ENCODE results near the gene SRGAP2B. TPM values are rescaled to one million over a fixed set of nuclear protein-coding genes. Genes with fewer than 3 reads are reported as not detected.
"Not testable (repeated sequence)": the region's sequence is repeated elsewhere in the genome, so short reads cannot be mapped to it uniquely, and the experiment has no call there.

The SRGAP2B gene
- total RNA-seq, 1 donor: 32.3 TPM

- not testable (repeated sequence) for DNase-seq (ENCODE audit: low read depth)
- H3K4me3 ChIP-seq (ENCODE audit: low read depth, low read length): peak overlapping the region; percentile 58
These were observed 395 bp downstream of the SRGAP2B start for GRCh38 chr1:145094655-145095211.

GRCh38 chr1:145093517-145094149 lies 1.5 kb downstream of the SRGAP2B start:
- DNase-seq (ENCODE audit: low read depth): not testable (repeated sequence)
- H3K4me3 ChIP-seq (ENCODE audit: low read depth, low read length): peak overlapping the region; percentile 56

GRCh38 chr1:145082483-145083255 lies 12.5 kb downstream of the SRGAP2B start:
- DNase-seq (ENCODE audit: low read depth); H3K4me3 ChIP-seq (ENCODE audit: low read depth, low read length): not testable (repeated sequence)

- not testable (repeated sequence) for DNase-seq (ENCODE audit: low read depth); H3K4me3 ChIP-seq (ENCODE audit: low read depth, low read length)
These were observed 14.9 kb downstream of the SRGAP2B start for GRCh38 chr1:145080193-145080592.

- not testable (repeated sequence) for H3K4me3 ChIP-seq (ENCODE audit: low read depth, low read length); DNase-seq (ENCODE audit: low read depth)
These were observed 15.4 kb downstream of the SRGAP2B start for GRCh38 chr1:145079737-145080136.

GRCh38 chr1:145078787-145079370 lies 16.2 kb downstream of the SRGAP2B start:
- H3K4me3 ChIP-seq (ENCODE audit: low read depth, low read length); DNase-seq (ENCODE audit: low read depth): not testable (repeated sequence)

- not testable (repeated sequence) for DNase-seq (ENCODE audit: low read depth); H3K4me3 ChIP-seq (ENCODE audit: low read depth, low read length)
These were observed 17.0 kb downstream of the SRGAP2B start for GRCh38 chr1:145077872-145078786.

- DNase-seq (ENCODE audit: low read depth): not testable (repeated sequence)
These were observed 18.3 kb downstream of the SRGAP2B start for GRCh38 chr1:145076877-145077276.

GRCh38 chr1:145074021-145074559 lies 21.0 kb downstream of the SRGAP2B start:
- H3K4me3 ChIP-seq (ENCODE audit: low read depth, low read length); DNase-seq (ENCODE audit: low read depth): not testable (repeated sequence)

More at GRCh38 chr1:145076877-145077276, 18.3 kb downstream of the SRGAP2B start:
- not testable (repeated sequence) for H3K4me3 ChIP-seq (ENCODE audit: low read depth, low read length)

GRCh38 chr1:145071569-145071968 lies 23.6 kb downstream of the SRGAP2B start:
- H3K4me3 ChIP-seq (ENCODE audit: low read depth, low read length); DNase-seq (ENCODE audit: low read depth): not testable (repeated sequence)

- not testable (repeated sequence) for H3K4me3 ChIP-seq (ENCODE audit: low read depth, low read length); DNase-seq (ENCODE audit: low read depth)
These were observed 28.6 kb downstream of the SRGAP2B start for GRCh38 chr1:145066486-145066885.

- not testable (repeated sequence) for H3K4me3 ChIP-seq (ENCODE audit: low read depth, low read length); DNase-seq (ENCODE audit: low read depth)
These were observed 29.8 kb downstream of the SRGAP2B start for GRCh38 chr1:145065194-145065826.

GRCh38 chr1:145063941-145064648 lies 31.0 kb downstream of the SRGAP2B start:
- not testable (repeated sequence) for DNase-seq (ENCODE audit: low read depth); H3K4me3 ChIP-seq (ENCODE audit: low read depth, low read length)

GRCh38 chr1:145063285-145063684 lies 31.8 kb downstream of the SRGAP2B start:
- not testable (repeated sequence) for DNase-seq (ENCODE audit: low read depth); H3K4me3 ChIP-seq (ENCODE audit: low read depth, low read length)

GRCh38 chr1:145058184-145058583 lies 36.9 kb downstream of the SRGAP2B start:
- H3K4me3 ChIP-seq (ENCODE audit: low read depth, low read length); DNase-seq (ENCODE audit: low read depth): not testable (repeated sequence)

- not testable (repeated sequence) for H3K4me3 ChIP-seq (ENCODE audit: low read depth, low read length); DNase-seq (ENCODE audit: low read depth)
These were observed 39.8 kb downstream of the SRGAP2B start for GRCh38 chr1:145055217-145055760.

GRCh38 chr1:145053428-145053827 lies 41.7 kb downstream of the SRGAP2B start:
- DNase-seq (ENCODE audit: low read depth); H3K4me3 ChIP-seq (ENCODE audit: low read depth, low read length): not testable (repeated sequence)

Measured in fibroblast of the aortic adventitia (primary cell).